BJ (cell line): Measurements from ENCODE around the gene CAMKMT. TPM values are rescaled to one million over a fixed set of nuclear protein-coding genes. Genes with fewer than 3 reads are reported as not detected.

ENCODE experiments used
- CTCF ChIA-PET: fragments of 350-600 bp; formaldehyde crosslinking; extraction: SDS; loops from one replicate; lab custom pipeline; 2021; ENCODE audit warnings: antibody characterized with exemption, inconsistent platforms; lab: Yijun Ruan, JAX
- POLR2A ChIA-PET: fragments of 300-600 bp; sonication (Branson Sonifier 250); formaldehyde crosslinking; extraction: SDS; loops from one replicate; lab custom pipeline; 2021; ENCODE audit warnings: antibody characterized with exemption; lab: Charles Lee
- DNase-seq: peaks from one replicate; pipeline ENCODE4 v3.0.0-alpha.2; 2011; ENCODE audit warnings: low read depth
- H3K27me3 ChIP-seq: 2 replicates; pipeline ENCODE4 v1.6.0; 2011; ENCODE audit warnings: low read length; ENCODE audit not compliant: control insufficient read depth, insufficient read depth
- H3K36me3 ChIP-seq: 2 replicates; pipeline ENCODE4 v1.5.1; 2011; ENCODE audit warnings: low read length; ENCODE audit not compliant: control insufficient read depth, insufficient read depth
- H3K4me3 ChIP-seq: 2 replicates; pipeline ENCODE4 v1.5.1; 2011; ENCODE audit warnings: low read depth, mild to moderate bottlenecking, control low read depth, low read length
- CTCF ChIP-seq: IDR thresholded peaks from 2 replicates; pipeline ENCODE4 v1.5.1; 2011; ENCODE audit warnings: low read depth, mild to moderate bottlenecking, control low read depth, inconsistent platforms, low read length, moderate library complexity; ENCODE audit not compliant: insufficient read depth
- polyA plus RNA-seq: library from polyadenylated mRNA; depleted of rRNA; stranded (reverse); fragments of >200 nt; gene quantifications from 2 replicates; pipeline ENCODE4 v1.2.3, GENCODE V29; 2011

Gene CAMKMT
- polyA plus RNA-seq, 1 experiment: 2.0 TPM

GRCh38 chr2:44798139-44798659 lies 436.5 kb downstream of the CAMKMT start:
- H3K27me3 ChIP-seq: peaks cover 26% of the 10 kb centered on the region
- no peak overlapping the region for H3K4me3 ChIP-seq
- H3K36me3 ChIP-seq: no peaks in the 10 kb centered on the region
- no peak for TF ChIP-seq CTCF
- POLR2A ChIA-PET: no interaction called here
- CTCF ChIA-PET: no interaction called here
- no peak for DNase-seq

- Histone ChIP-seq H3K4me3 (no peak overlapping the region), H3K27me3 (peaks cover 26% of the 10 kb centered on the region)
- TF ChIP-seq CTCF: no peak
Measured at GRCh38 chr2:44799105-44799504, 437.4 kb downstream of the CAMKMT start.

GRCh38 chr2:44799754-44800153 lies 438.0 kb downstream of the CAMKMT start:
- H3K4me3 ChIP-seq: no peak overlapping the region
- ChIA-PET POLR2A (no interaction called here), CTCF (no interaction called here)
- peaks cover 33% of the 10 kb centered on the region for H3K27me3 ChIP-seq
- no peaks in the 10 kb centered on the region for H3K36me3 ChIP-seq
- TF ChIP-seq CTCF: no peak
- DNase-seq: no peak

More at GRCh38 chr2:44799105-44799504, 437.4 kb downstream of the CAMKMT start:
- DNase-seq: no peak
- ChIA-PET POLR2A (no interaction called here), CTCF (no interaction called here)
- no peaks in the 10 kb centered on the region for H3K36me3 ChIP-seq

GRCh38 chr2:44801289-44801840 lies 439.6 kb downstream of the CAMKMT start:
- POLR2A ChIA-PET: no interaction called here
- Histone ChIP-seq H3K4me3 (no peak overlapping the region), H3K27me3 (peaks cover 47% of the 10 kb centered on the region), H3K36me3 (no peaks in the 10 kb centered on the region)
- DNase-seq: no peak
- CTCF ChIA-PET: interaction anchor here (1.8 kb wide), 1 partner anchor 322 kb away, joined by 5 read pairs; no protein-coding TSS in a partner anchor
- no peak for TF ChIP-seq CTCF

GRCh38 chr2:44801841-44802776 lies 440.4 kb downstream of the CAMKMT start:
- Histone ChIP-seq H3K27me3 (peaks cover 50% of the 10 kb centered on the region), H3K36me3 (no peaks in the 10 kb centered on the region), H3K4me3 (no peak overlapping the region)
- TF ChIP-seq CTCF: no peak
- ChIA-PET POLR2A (no interaction called here), CTCF (interaction anchor here (1.8 kb wide), 1 partner anchor 323 kb away, joined by 5 read pairs; no protein-coding TSS in a partner anchor)
- no peak for DNase-seq
